GM19043 (cell line): Measurements from ENCODE around the gene ADGRG2.

ENCODE experiments used
- ATAC-seq: cut with Tn5 transposase; IDR thresholded peaks from one replicate; pipeline ENCODE4 v1.9.1; 2021; ENCODE audit warnings: low read depth; ENCODE audit not compliant: unreplicated experiment

Gene ADGRG2

DNA sequence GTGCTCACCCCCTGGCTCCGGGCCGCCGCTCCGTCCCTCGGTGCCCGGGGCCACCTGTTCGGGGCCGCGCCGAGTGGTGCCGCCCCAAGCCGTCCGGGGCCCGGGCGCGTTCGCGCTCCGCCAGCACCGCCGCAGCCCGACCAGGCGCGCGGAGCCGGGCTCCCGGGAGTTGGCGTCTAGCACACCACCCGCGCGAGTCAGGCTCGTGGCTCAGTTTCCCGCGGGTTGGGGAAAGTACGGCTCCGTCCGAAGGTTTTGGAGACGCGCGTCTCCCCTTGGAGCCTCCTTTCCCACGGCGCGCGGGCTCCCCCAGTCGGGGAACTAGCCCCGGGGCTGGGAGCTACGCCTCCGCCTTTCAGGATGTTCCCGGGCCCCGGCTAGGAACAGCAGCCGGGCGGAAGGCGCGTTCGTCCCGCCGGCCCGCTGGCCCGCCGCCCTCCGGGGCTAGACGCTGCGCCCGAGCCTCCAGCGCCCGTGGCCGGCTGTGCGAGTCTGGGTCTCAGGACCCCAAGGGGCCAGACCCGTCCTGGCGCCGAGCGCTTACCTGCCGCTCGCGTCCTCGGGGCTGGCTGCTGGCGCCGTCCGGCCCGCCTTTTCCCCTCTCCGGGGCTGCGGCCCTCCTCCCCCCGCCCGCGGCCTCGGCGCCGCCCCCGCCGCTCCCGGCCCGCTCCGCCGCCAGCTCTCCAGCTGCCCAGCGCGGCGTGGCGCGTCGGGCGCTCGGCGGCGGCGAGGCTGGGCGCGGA, at the start of gene ADGRG2:
Gene ADGRG2, minus strand, starts transcription at position 571 of the 743 bp plus-strand sequence. CDS start 53,634 bp downstream, outside the sequence.
- ATAC-seq = no peak

- no peak for ATAC-seq
Observed at GRCh38 chrX:19168609-19169008, 46.3 kb upstream of the ADGRG2 start.

GRCh38 chrX:19162851-19163250, 40.6 kb upstream of the ADGRG2 start:
- ATAC-seq = no peak

- no peak for ATAC-seq
Observed at GRCh38 chrX:19156186-19156585, 33.9 kb upstream of the ADGRG2 start.

- no peak for ATAC-seq
Observed at GRCh38 chrX:19152762-19153161, 30.5 kb upstream of the ADGRG2 start.

DNA sequence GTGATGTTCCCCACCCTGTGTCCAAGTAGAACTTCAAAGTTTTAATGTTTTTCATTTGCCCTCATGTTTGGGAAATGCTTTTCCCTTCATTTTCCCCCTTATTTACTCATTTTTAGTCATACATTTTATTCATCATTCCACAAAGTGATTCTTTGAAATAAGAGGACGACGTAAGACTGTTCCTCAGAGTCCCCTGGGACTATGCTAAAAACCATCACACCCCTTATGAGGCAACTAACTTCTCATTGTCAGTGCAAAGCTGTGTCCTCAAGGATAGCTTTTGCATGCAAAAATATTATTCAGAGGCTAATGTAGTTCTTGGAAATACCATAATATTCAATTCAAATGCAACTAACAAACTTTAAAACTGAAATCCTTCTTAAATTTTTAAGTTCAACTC, 14.8 kb upstream of the ADGRG2 start:
- no peak for ATAC-seq

DNA sequence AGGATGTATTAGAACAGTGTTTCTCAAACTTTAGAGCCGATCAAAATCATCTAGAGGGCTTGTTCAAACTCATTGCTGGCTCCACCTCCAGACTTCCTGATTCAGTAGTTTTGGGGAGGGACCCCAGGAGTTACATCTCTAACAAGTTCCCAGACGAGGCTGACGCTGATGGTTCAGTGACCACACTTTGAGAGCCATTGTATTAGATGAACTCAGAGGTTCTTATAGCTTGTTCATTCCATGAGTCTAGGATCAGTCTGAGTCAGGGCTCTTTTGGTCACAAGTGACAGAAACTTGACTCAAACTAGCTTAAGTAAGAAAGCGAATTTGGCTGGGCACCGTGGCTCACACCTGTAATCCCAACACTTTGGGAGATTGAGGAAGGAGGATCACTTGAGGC, 11.5 kb upstream of the ADGRG2 start:
- no peak for ATAC-seq

GRCh38 chrX:19133231-19133630, 11.0 kb upstream of the ADGRG2 start:
- no peak for ATAC-seq

DNA sequence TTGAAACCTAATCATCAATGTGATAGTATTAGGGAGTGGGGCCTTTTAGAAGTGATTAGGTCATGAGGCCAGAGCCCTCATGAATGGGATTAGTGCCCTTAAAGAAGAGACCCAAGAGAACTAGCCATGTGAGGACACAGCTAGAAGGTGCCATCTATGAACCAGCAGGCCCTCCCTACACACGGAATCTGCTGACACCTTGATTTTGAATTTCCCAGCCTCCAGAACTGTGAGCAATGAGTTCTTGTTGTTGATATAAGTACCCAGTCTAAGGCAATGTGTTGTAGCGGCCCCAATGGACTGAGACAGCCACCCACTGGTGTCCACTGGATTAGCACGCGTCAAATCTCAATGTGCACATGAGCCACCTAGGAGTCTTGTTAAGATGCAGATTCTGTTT, 8.4 kb upstream of the ADGRG2 start:
- no peak for ATAC-seq

- ATAC-seq = no peak
Observed at GRCh38 chrX:19129694-19130093, 7.4 kb upstream of the ADGRG2 start.

DNA sequence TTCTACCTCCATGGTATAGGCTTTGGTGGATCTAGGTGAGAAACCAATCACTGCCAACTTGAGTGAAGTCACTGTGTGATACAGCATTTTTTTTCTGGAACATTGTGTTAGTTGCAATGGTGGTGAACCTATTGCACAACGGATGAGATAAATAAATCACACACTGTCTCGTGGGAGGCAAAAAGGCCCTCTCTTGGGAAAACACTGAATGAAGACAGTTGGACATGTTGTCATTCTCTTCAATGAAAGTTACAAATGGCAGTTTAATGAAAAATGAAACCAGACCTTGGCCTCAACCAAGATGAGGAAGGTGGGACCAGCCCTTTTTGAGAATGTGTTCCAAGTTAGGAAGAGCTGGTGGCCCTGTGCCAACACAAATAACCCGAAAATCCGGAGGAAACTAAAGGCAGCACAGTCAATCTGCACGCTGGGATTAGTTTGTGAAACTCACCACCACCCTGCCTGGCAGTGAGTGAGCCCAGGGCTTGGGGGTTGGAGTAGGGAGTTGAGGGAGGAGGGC, 5.4 kb upstream of the ADGRG2 start:
- ATAC-seq = no peak

DNA sequence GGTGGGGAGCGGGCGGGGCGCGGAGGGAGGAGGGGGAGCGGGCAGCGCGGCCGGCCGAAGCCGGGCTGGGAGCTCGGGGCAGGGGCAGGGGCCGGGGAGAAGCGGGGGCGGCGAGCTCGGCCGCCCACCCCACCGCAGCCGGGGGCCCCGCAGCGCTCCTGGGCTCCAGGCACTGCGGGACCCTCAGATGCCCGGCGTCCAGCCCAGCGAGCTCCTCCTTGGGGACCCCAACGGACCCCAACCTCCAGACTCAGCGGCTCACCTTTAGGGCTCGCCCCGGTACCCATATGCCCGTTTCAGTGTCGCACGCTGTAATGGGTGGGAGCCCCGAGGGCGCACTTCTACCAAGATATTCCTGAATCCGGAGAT, 357 bp upstream of the ADGRG2 start:
- ATAC-seq = no peak

DNA sequence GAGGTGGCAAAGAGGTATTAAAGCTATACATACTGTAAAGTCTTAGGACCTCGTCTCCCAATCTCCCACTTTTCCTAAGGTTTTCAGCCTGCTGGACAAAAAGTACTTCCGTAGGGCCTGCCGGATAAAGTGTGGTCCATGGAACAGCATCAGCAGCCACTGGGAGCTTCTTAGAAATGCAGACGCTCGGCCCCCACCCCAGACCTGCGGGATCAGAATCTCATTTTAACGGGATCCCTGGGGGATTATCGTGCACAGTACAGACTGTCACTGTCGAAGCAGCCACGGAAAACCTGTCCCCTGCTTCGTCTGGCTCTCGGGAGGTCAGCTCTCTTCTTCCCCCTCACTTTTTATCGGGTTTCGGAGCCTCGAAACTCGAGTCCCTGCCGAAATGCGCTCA, 802 bp downstream of the ADGRG2 start:
- no peak for ATAC-seq

- no peak for ATAC-seq
Observed at GRCh38 chrX:19110642-19111041, 11.6 kb downstream of the ADGRG2 start.

DNA sequence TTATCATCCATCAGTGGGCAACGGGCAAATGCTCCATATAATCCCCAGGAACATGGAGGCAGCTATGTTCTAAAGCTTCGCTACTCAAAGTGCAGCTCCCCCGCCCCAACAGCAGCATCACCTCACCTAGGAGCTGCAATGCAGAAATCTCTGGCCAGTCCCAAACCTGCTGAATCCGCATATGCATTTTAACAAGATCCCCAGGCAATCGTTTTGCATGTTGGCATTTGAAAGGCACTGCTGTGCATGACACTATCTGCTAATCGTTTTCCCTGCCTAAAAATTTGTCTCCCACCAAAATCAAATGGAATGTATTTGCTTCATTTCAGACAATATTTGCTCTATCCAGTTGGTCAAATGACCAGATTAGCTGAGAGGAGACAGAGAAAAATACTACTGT, 15.2 kb downstream of the ADGRG2 start:
- ATAC-seq = no peak

DNA sequence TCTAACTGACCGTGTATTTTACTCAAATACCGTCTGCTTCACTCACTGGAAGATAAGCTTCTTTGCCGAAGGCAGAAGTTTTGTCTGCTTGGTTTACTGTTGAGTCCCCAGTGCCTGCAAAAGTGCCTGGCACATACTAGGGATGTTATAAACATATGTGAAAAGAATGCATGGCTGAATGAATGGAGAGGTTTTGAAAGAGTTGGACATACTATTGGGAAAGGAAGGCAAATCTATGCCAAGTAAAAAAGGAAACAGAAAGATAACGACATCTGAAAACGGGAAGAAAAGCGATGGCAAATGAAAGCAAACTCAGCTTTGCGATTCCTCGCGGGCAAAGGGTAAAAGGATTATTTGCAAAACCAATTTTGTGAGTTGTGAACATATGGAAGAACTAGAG, 21.7 kb downstream of the ADGRG2 start:
- no peak for ATAC-seq

DNA sequence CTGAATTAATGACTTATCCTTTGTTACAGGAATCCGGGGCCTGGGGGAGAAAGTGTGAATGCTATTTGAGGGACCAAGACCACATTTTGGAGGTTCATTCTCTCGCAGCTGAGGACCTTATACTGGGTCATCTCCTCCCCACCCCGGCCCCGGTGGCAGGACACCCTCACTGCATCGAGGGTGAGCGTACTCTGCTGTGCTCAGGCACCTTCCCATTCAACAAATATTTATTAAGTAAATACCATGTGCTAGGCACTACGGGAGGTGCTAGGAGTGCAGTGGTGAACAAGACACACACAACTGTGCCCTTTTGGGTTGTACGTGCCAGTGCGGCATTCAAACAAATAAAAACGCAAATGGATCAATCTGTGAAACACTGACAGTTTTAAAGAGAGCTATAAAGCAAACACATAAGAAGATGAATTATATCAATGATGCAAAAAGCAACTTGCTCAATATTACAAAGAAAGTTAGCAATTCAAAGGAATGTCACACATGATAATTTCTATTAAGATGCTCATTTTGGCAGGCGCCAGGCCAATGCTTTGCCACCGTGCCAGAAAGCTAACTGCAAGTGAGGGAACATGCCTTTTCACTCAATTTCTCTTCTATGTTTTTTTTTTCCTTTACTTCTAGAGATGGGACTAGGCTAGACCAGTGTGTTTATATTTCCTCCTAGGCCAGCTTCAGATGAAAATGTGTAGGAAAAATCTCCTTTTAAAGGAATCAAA, 24.6 kb downstream of the ADGRG2 start:
- no peak for ATAC-seq

DNA sequence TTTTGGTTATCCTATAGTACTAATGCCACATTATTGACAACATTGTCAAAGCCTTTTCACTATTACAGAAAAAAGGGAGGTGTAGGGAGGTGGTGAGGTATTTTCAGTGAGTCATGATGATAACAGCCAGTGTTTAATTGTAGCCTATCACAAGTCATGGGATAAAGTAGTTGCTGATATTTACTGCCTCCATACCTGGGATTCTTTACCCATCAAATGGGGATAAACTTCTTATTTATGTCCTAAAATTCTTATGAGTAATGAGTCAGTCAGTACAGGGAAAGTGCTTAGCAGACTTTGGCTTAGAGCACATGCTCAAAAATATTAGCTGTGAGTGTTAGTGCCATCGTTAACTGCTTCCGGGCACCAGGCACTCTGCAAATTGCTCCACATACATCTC, 25.7 kb downstream of the ADGRG2 start:
- ATAC-seq = no peak

- ATAC-seq = no peak
Observed at GRCh38 chrX:19094654-19095053, 27.6 kb downstream of the ADGRG2 start.

DNA sequence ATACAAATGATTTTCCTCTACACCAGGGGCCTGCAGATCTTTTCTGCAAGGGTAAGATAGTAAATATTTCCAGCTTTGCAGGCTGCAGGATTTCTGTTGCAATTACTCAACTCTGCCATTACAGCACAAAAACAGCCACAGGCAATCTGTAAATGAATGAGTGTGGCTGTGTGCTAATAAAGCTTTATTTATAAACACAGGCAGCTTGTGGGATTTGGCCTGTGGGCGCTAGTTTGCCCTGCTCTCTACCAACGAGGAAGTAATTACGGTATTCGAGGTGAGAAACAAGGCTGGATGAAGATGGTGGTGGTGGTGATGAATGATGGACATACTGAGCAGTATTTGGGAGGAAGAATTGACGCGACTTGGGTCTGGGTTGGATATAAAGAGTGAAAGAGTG, 30.7 kb downstream of the ADGRG2 start:
- ATAC-seq = no peak

DNA sequence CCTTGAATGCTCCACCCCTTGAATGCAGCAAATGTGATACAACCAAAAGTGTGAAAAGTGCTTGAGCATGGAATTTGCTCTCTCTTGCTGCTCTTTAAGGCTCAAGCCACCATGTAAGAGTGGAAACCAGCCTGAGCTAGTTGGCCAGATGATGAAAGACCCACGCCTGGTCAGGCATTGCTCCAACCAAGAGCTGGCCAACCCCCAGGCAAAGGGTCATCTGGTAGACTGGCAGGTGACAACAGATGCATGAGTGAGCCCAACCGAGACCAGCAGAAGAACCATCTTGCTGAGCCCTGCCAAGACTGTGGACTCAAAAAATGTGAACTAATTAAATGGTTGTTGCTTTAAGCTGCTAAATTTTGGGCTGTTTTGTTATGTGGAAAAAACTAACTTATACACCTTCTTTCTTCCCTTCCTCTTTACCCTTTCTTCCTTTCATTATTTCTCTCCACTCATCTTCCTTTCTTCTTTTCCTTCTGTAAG, 32.7 kb downstream of the ADGRG2 start:
- ATAC-seq = no peak
